SJCRH30 (cell line): Measurements from ENCODE around the gene AQP6. TPM values are rescaled to one million over a fixed set of nuclear protein-coding genes. Genes with fewer than 3 reads are reported as not detected.
A peak's percentile ranks its signal among the peaks of the same experiment; 100 is the strongest.

ENCODE experiments used
- DNase-seq, 2 experiments: peaks; one replicate each; pipeline ENCODE4 v3.0.0-alpha.2; 2015 to 2020
- H3K27ac ChIP-seq: fragments of 250-450 bp; sonication (Bioruptor Pico); 2 replicates; pipeline ENCODE4 v1.5.1; 2020; ENCODE audit warnings: mild to moderate bottlenecking, moderate library complexity
- H3K27me3 ChIP-seq: fragments of 250-450 bp; sonication (Bioruptor Pico); 2 replicates; pipeline ENCODE4 v1.5.1; 2020; ENCODE audit warnings: mild to moderate bottlenecking, moderate library complexity
- H3K36me3 ChIP-seq: fragments of 250-450 bp; sonication (Bioruptor Pico); 2 replicates; pipeline ENCODE4 v1.5.1; 2020; ENCODE audit warnings: mild to moderate bottlenecking, moderate library complexity
- H3K4me1 ChIP-seq: fragments of 250-450 bp; sonication (Bioruptor Pico); 2 replicates; pipeline ENCODE4 v1.5.1; 2020; ENCODE audit warnings: mild to moderate bottlenecking, moderate library complexity
- H3K4me3 ChIP-seq: fragments of 250-450 bp; sonication (Bioruptor Pico); 2 replicates; pipeline ENCODE4 v1.5.1; 2020; ENCODE audit warnings: mild to moderate bottlenecking, moderate library complexity
- H3K9me3 ChIP-seq: fragments of 250-450 bp; sonication (Bioruptor Pico); replicated peaks from 2 replicates; pipeline ENCODE4 v1.5.1; 2020; ENCODE audit warnings: mild to moderate bottlenecking, moderate library complexity
- total RNA-seq: library from RNA; depleted of rRNA; stranded (reverse); fragments of >200 nt; shearing (Covaris generic); gene quantifications from 2 replicates; pipeline ENCODE4 v1.2.3, GENCODE V29; 2014

The AQP6 gene
- total RNA-seq, 1 experiment from 2014 or later, result not detected

GRCh38 chr12:49937639-49938300, 35.0 kb upstream of the AQP6 start:
- DNase-seq, result peak; percentile 57 to 72
- H3K4me1 ChIP-seq, result peaks cover 24% of the 10 kb centered on the region
- no peak overlapping the region for H3K27ac ChIP-seq
- H3K9me3 ChIP-seq, result no peaks in the 10 kb centered on the region
- H3K4me3 ChIP-seq, result no peak overlapping the region
- no peaks in the 10 kb centered on the region for H3K27me3 ChIP-seq
- H3K36me3 ChIP-seq, result no peaks in the 10 kb centered on the region

- H3K9me3 ChIP-seq, result no peaks in the 10 kb centered on the region
- H3K36me3 ChIP-seq, result no peaks in the 10 kb centered on the region
- no peak overlapping the region for H3K4me3 ChIP-seq
- no peak for DNase-seq
- no peak overlapping the region for H3K27ac ChIP-seq
- H3K4me1 ChIP-seq, result peaks cover 20% of the 10 kb centered on the region
- H3K27me3 ChIP-seq, result no peaks in the 10 kb centered on the region
These were observed 33.4 kb upstream of the AQP6 start for GRCh38 chr12:49939307-49939706.

GRCh38 chr12:49939707-49940106, 33.0 kb upstream of the AQP6 start:
- no peaks in the 10 kb centered on the region for H3K9me3 ChIP-seq
- DNase-seq, result no peak
- no peaks in the 10 kb centered on the region for H3K27me3 ChIP-seq
- no peaks in the 10 kb centered on the region for H3K36me3 ChIP-seq
- peaks cover 20% of the 10 kb centered on the region for H3K4me1 ChIP-seq
- H3K4me3 ChIP-seq, result no peak overlapping the region
- no peak overlapping the region for H3K27ac ChIP-seq

- no peak overlapping the region for H3K27ac ChIP-seq
- no peaks in the 10 kb centered on the region for H3K9me3 ChIP-seq
- no peaks in the 10 kb centered on the region for H3K36me3 ChIP-seq
- H3K27me3 ChIP-seq, result no peaks in the 10 kb centered on the region
- peaks cover 17% of the 10 kb centered on the region; the same call in 1 of the 2 replicates for H3K4me1 ChIP-seq
- H3K4me3 ChIP-seq, result no peak overlapping the region
- peak in 1 of 2 experiments; percentile 37 for DNase-seq
These were observed 30.9 kb upstream of the AQP6 start for GRCh38 chr12:49941556-49942511.

GRCh38 chr12:49942512-49942893, 30.2 kb upstream of the AQP6 start:
- H3K36me3 ChIP-seq, result no peaks in the 10 kb centered on the region
- peaks cover 16% of the 10 kb centered on the region; the same call in 1 of the 2 replicates for H3K4me1 ChIP-seq
- DNase-seq, result no peak
- H3K9me3 ChIP-seq, result no peaks in the 10 kb centered on the region
- H3K27me3 ChIP-seq, result no peaks in the 10 kb centered on the region
- no peak overlapping the region for H3K27ac ChIP-seq
- H3K4me3 ChIP-seq, result no peak overlapping the region

GRCh38 chr12:49942921-49943624, 29.7 kb upstream of the AQP6 start:
- H3K9me3 ChIP-seq, result no peaks in the 10 kb centered on the region
- no peaks in the 10 kb centered on the region for H3K36me3 ChIP-seq
- H3K4me1 ChIP-seq, result peaks cover 10% of the 10 kb centered on the region; the same call in 1 of the 2 replicates
- H3K27ac ChIP-seq, result no peak overlapping the region
- DNase-seq, result no peak
- H3K27me3 ChIP-seq, result no peaks in the 10 kb centered on the region
- H3K4me3 ChIP-seq, result no peak overlapping the region

- H3K9me3 ChIP-seq, result no peaks in the 10 kb centered on the region
- H3K27me3 ChIP-seq, result no peaks in the 10 kb centered on the region
- H3K36me3 ChIP-seq, result no peaks in the 10 kb centered on the region
- peaks cover 10% of the 10 kb centered on the region; the same call in 1 of the 2 replicates for H3K4me1 ChIP-seq
- H3K4me3 ChIP-seq, result no peak overlapping the region
- H3K27ac ChIP-seq, result no peak overlapping the region
- DNase-seq, result no peak
These were observed 29.2 kb upstream of the AQP6 start for GRCh38 chr12:49943625-49943960.

GRCh38 chr12:49944046-49944445, 28.7 kb upstream of the AQP6 start:
- no peaks in the 10 kb centered on the region for H3K36me3 ChIP-seq
- peaks cover 10% of the 10 kb centered on the region; the same call in 1 of the 2 replicates for H3K4me1 ChIP-seq
- no peak overlapping the region for H3K4me3 ChIP-seq
- no peak for DNase-seq
- no peak overlapping the region for H3K27ac ChIP-seq
- no peaks in the 10 kb centered on the region for H3K27me3 ChIP-seq
- no peaks in the 10 kb centered on the region for H3K9me3 ChIP-seq

- Histone ChIP-seq H3K27ac (no peak overlapping the region), H3K4me3 (no peak overlapping the region), H3K4me1 (peaks cover 10% of the 10 kb centered on the region; the same call in 1 of the 2 replicates), H3K36me3 (no peaks in the 10 kb centered on the region), H3K27me3 (no peaks in the 10 kb centered on the region), H3K9me3 (no peaks in the 10 kb centered on the region)
- no peak for DNase-seq
These were observed 28.0 kb upstream of the AQP6 start for GRCh38 chr12:49944718-49945117.

GRCh38 chr12:49945394-49946080, 27.2 kb upstream of the AQP6 start:
- no peaks in the 10 kb centered on the region for H3K27me3 ChIP-seq
- H3K4me3 ChIP-seq, result no peak overlapping the region
- H3K9me3 ChIP-seq, result no peaks in the 10 kb centered on the region
- peaks cover 10% of the 10 kb centered on the region; the same call in 1 of the 2 replicates for H3K4me1 ChIP-seq
- DNase-seq, result peak; percentile 76 to 87
- no peak overlapping the region for H3K27ac ChIP-seq
- no peaks in the 10 kb centered on the region for H3K36me3 ChIP-seq

- H3K27me3 ChIP-seq, result no peaks in the 10 kb centered on the region
- H3K4me3 ChIP-seq, result no peak overlapping the region
- no peak for DNase-seq
- no peak overlapping the region for H3K27ac ChIP-seq
- no peaks in the 10 kb centered on the region for H3K9me3 ChIP-seq
- H3K36me3 ChIP-seq, result no peaks in the 10 kb centered on the region
- peaks cover 10% of the 10 kb centered on the region; the same call in 1 of the 2 replicates for H3K4me1 ChIP-seq
These were observed 26.7 kb upstream of the AQP6 start for GRCh38 chr12:49946086-49946485.

- Histone ChIP-seq H3K36me3 (no peaks in the 10 kb centered on the region), H3K9me3 (no peaks in the 10 kb centered on the region), H3K4me3 (no peak overlapping the region), H3K27me3 (no peaks in the 10 kb centered on the region), H3K4me1 (peaks cover 10% of the 10 kb centered on the region; the same call in 1 of the 2 replicates), H3K27ac (no peak overlapping the region)
- DNase-seq, result no peak
These were observed 26.2 kb upstream of the AQP6 start for GRCh38 chr12:49946497-49946896.

- no peaks in the 10 kb centered on the region for H3K9me3 ChIP-seq
- H3K36me3 ChIP-seq, result no peaks in the 10 kb centered on the region
- no peaks in the 10 kb centered on the region for H3K27me3 ChIP-seq
- H3K27ac ChIP-seq, result no peak overlapping the region
- no peak overlapping the region for H3K4me3 ChIP-seq
- no peak for DNase-seq
- no peaks in the 10 kb centered on the region; the same call in 1 of the 2 replicates for H3K4me1 ChIP-seq
These were observed 25.0 kb upstream of the AQP6 start for GRCh38 chr12:49947593-49948226.
